ENCODE measurements around the gene TRIM59.

GRCh38 chr3:160458151-160458550 lies 8.6 kb upstream of the TRIM59 start:
- TF ChIP-seq CTCF (IDR thresholded peaks at IDR 0.05; ENCODE audit: low read depth, low read length) (no peak), POLR2A (IDR thresholded peaks at IDR 0.05; ENCODE audit: extremely low read depth, insufficient read length) (no peak), MAX (IDR thresholded peaks at IDR 0.05; ENCODE audit: low read depth, low read length) (no peak), MYC (IDR thresholded peaks at IDR 0.05; ENCODE audit: low read depth, low read length) (no peak)

Measured in NB4 (cell line).